ENCODE data around the gene PKD1. TPM values are rescaled to one million over a fixed set of nuclear protein-coding genes. Genes with fewer than 3 reads are reported as not detected.
"Not testable (repeated sequence)": the region's sequence is repeated elsewhere in the genome, so short reads cannot be mapped to it uniquely, and the experiment has no call there.

Gene PKD1
- total and polyA plus RNA-seq, 9 donors = 63.3 to 183 (median 153) TPM

DNA sequence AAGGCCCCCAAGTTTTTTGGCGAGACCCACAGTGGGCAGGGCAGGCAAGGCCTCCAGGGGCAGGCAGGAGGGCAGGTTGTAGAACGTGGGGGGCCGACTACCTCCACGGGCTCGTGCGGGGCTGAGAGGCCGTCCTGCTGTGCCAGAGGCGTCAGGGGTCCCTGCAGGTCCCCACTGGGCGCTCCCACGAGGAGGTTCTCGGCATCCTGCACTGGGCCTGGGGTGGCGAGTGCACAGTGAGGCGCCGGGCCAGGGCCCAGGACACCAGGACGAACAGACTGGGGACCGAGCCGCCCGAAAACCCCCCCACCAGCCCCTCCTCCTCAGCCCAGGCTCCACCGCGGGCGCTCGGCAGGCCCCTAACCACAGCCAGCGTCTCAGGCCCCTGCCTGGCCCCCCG, 19.3 kb downstream of the PKD1 start:
- H3K36me3 ChIP-seq (ENCODE audit: control insufficient read depth, insufficient read depth, low read length) = peaks cover 20% of the 10 kb centered on the region
- H3K4me1 ChIP-seq (ENCODE audit: control insufficient read depth, insufficient read depth, low read length); H3K4me3 ChIP-seq (ENCODE audit: low read length); DNase-seq; H3K9me3 ChIP-seq (replicated peaks; ENCODE audit: control insufficient read depth, low read depth, low read length); H3K27ac ChIP-seq (ENCODE audit: low read length); H3K27me3 ChIP-seq (ENCODE audit: control insufficient read depth, insufficient read depth, low read length): not testable (repeated sequence)
- WGBS (ENCODE audit: insufficient coverage) = 74% methylated on average over 9 of the region's 24 CpGs

DNA sequence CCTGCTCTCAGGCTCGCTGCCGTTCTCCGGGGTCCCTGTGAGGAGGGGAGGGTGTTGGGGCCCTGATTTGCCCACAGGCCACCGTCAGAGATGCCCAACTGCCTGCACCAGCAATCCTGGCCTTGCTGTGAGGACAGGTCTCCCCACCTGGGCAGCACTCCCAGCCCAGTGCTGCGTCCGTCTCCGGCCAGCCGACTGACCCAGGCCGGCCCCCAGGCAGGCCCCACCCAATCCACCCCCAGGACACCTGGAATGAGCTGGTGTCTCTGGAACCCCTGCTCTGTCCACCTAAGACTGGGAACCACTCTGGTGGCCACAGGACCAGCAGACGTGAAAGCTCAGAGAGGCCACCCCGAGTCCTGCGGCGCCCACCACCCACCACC, 20.1 kb downstream of the PKD1 start:
- no peaks in the 10 kb centered on the region for H3K27me3 ChIP-seq (ENCODE audit: control insufficient read depth, insufficient read depth, low read length)
- H3K27ac ChIP-seq (ENCODE audit: low read length) = no peak overlapping the region
- H3K9me3 ChIP-seq (replicated peaks; ENCODE audit: control insufficient read depth, low read depth, low read length) = no peaks in the 10 kb centered on the region
- H3K4me1 ChIP-seq (ENCODE audit: control insufficient read depth, insufficient read depth, low read length) = no peaks in the 10 kb centered on the region
- no peak overlapping the region for H3K4me3 ChIP-seq (ENCODE audit: low read length)
- H3K36me3 ChIP-seq (ENCODE audit: control insufficient read depth, insufficient read depth, low read length) = peaks cover 25% of the 10 kb centered on the region
- DNase-seq = no peak
- WGBS (ENCODE audit: insufficient coverage) = 81% methylated on average over 3 of the region's 13 CpGs

DNA sequence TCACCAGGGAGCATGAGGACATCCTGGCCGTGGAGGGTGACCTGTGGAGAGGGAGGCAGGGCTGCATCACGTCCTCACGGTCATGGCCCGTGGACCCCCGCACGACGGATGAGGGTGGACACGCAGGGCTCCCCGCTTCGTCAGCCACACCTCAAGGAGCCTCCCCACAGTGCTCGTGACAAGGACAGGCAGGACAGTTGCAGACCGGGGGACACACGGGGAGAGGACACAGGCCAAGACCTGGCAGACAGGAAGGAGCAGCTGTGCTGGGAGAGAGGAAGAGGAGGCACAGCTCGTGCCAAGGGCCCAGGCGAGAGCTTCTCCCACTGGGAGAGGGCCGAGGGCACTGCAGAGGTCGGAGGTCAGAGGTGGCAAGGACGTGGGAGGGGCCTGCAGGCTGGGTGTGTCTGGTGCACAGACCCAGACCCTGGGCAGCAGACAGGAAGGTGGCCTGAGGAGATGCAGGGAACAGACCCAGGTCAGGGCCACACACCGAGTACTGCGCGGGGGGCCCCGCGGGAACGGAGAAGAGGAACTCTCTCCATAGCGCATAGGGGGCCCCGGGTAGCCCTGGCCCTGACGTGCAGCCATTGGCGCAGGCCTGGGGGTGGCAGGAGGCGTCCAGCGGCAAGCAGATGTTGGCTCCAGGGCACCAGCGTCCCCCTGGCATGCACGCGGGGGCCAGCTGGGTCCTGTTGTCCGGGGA, 20.7 kb downstream of the PKD1 start:
- not testable (repeated sequence) for H3K9me3 ChIP-seq (replicated peaks; ENCODE audit: control insufficient read depth, low read depth, low read length); H3K27me3 ChIP-seq (ENCODE audit: control insufficient read depth, insufficient read depth, low read length); H3K4me1 ChIP-seq (ENCODE audit: control insufficient read depth, insufficient read depth, low read length); H3K27ac ChIP-seq (ENCODE audit: low read length); H3K4me3 ChIP-seq (ENCODE audit: low read length); DNase-seq
- WGBS (ENCODE audit: insufficient coverage) = 79% methylated on average over 11 of the region's 34 CpGs
- H3K36me3 ChIP-seq (ENCODE audit: control insufficient read depth, insufficient read depth, low read length) = peaks cover 26% of the 10 kb centered on the region

GRCh38 chr16:2114225-2114624, 21.5 kb downstream of the PKD1 start:
- not testable (repeated sequence) for H3K4me1 ChIP-seq (ENCODE audit: control insufficient read depth, insufficient read depth, low read length); H3K27me3 ChIP-seq (ENCODE audit: control insufficient read depth, insufficient read depth, low read length); H3K4me3 ChIP-seq (ENCODE audit: low read length); H3K9me3 ChIP-seq (replicated peaks; ENCODE audit: control insufficient read depth, low read depth, low read length); DNase-seq; H3K27ac ChIP-seq (ENCODE audit: low read length)
- 93% methylated on average over 26 of the region's 26 CpGs for WGBS (ENCODE audit: insufficient coverage)
- peaks cover 28% of the 10 kb centered on the region for H3K36me3 ChIP-seq (ENCODE audit: control insufficient read depth, insufficient read depth, low read length)

DNA sequence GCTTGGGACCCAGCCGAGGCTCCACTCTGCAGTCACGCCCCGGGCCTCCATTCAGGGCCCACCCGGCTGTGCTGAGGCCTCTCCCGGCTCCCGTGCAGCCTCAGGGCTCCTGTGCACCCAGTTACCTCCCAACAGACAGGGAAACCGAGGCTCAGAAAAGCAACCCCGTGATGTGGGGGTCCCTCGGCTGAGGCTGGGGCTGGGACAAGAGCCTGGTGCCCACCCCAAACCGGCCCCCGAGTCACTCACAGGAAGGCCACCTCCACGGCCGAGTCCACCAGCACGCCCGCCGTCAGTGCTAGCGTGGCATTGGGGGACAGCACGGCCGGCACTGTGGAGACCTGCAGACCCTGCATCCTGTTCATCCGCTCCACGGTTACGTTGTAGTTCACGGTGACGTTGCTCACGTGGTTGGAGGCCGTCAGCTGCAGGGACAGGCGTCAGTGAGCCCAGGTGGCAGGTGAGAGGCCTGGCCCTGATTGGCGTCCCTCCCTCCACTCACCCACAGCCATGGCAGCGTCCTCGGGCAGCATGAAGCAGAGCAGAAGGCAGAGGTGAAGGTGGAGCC, 23.1 kb downstream of the PKD1 start:
- H3K36me3 ChIP-seq (ENCODE audit: control insufficient read depth, insufficient read depth, low read length) = peaks cover 34% of the 10 kb centered on the region
- not testable (repeated sequence) for H3K9me3 ChIP-seq (replicated peaks; ENCODE audit: control insufficient read depth, low read depth, low read length); H3K4me1 ChIP-seq (ENCODE audit: control insufficient read depth, insufficient read depth, low read length); H3K27me3 ChIP-seq (ENCODE audit: control insufficient read depth, insufficient read depth, low read length); H3K27ac ChIP-seq (ENCODE audit: low read length); H3K4me3 ChIP-seq (ENCODE audit: low read length); DNase-seq
- WGBS (ENCODE audit: insufficient coverage) = 82% methylated on average over 22 of the region's 30 CpGs

DNA sequence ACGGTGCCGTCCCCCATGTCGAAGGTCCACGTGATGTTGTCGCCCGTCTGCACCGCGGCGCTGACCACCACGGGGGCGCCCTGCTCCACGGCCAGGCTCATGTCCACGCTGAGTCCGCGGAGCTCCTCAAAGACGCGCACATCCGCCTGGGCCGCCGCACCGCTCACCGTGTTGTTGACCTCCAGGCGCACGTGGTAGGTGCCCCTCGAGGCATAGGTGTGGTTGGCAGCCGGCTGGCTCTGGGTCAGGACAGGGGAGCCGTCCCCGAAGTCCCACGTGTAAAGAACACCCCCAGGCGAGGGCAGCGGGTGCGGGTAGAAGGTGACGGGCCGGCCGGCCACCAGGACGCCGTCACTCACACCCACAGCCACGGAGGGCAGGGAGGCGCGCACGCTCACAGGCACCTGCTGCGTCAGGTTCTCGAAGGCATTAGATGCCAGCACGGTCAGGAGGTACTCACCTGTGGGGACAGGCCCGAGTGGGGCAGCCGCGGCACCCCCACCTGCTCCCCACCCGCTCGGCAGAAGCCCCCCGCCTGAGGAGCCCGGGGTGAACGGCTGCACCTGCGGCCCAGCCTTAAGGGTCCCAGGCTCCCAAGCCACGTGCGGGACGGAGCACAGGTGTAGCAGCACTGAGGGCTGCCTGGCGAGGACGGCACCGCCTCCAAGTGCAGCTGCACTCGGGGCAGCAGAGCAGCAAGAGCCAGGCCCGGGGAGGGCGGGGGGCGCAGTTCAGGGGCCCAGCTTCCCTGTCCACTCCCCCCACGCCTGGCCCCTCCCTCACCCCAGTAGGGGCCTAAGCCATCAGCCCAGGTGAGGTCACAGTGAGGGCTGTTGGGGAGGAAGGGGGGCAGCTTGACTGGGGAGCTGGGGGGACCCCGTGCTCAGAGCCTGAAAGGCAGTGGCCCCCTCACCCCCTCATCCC, 24.0 kb downstream of the PKD1 start:
- not testable (repeated sequence) for H3K4me3 ChIP-seq (ENCODE audit: low read length); DNase-seq; H3K27ac ChIP-seq (ENCODE audit: low read length); H3K9me3 ChIP-seq (replicated peaks; ENCODE audit: control insufficient read depth, low read depth, low read length); H3K4me1 ChIP-seq (ENCODE audit: control insufficient read depth, insufficient read depth, low read length); H3K27me3 ChIP-seq (ENCODE audit: control insufficient read depth, insufficient read depth, low read length)
- H3K36me3 ChIP-seq (ENCODE audit: control insufficient read depth, insufficient read depth, low read length) = peaks cover 38% of the 10 kb centered on the region
- 88% methylated on average over 38 of the region's 65 CpGs for WGBS (ENCODE audit: insufficient coverage)

- not testable (repeated sequence) for H3K4me1 ChIP-seq (ENCODE audit: control insufficient read depth, insufficient read depth, low read length); DNase-seq; H3K9me3 ChIP-seq (replicated peaks; ENCODE audit: control insufficient read depth, low read depth, low read length); H3K4me3 ChIP-seq (ENCODE audit: low read length); H3K27ac ChIP-seq (ENCODE audit: low read length); H3K27me3 ChIP-seq (ENCODE audit: control insufficient read depth, insufficient read depth, low read length)
- peaks cover 38% of the 10 kb centered on the region for H3K36me3 ChIP-seq (ENCODE audit: control insufficient read depth, insufficient read depth, low read length)
- 93% methylated on average over 36 of the region's 36 CpGs for WGBS (ENCODE audit: insufficient coverage)
Measured at GRCh38 chr16:2111009-2111353, 24.7 kb downstream of the PKD1 start.

DNA sequence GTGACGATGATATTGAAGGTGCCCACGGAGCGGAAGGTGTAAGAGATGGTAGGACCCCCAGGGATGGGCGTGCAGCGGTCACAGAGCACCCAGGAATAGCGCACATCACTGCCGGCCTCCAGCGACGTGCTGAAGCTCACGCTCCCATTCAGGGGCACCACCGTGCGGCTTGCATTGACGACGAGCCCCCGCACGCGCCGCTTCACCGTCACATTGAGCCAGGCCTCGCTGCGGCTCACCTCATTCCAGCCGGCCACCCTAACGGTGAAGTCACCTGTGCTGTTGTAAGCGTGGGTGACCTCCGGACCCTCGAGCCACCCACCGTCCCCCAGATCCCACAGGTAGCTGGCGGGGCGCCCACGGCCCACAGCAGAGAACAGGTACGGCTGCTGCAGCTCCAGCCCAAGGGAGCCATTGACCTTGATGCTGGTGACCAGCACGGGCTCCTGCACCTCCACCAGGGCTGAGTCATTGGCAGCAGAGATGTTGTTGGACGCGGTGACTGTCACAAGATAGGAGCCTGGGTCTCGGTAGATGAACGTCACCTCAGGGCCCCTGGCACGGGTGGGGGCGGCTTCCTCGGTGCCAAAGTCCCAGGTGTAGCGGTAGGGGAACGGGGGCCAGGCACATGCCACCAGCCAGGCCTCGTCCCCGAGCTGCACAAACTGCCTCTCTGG, 25.2 kb downstream of the PKD1 start:
- H3K9me3 ChIP-seq (replicated peaks; ENCODE audit: control insufficient read depth, low read depth, low read length); H3K4me1 ChIP-seq (ENCODE audit: control insufficient read depth, insufficient read depth, low read length); DNase-seq; H3K4me3 ChIP-seq (ENCODE audit: low read length); H3K27me3 ChIP-seq (ENCODE audit: control insufficient read depth, insufficient read depth, low read length); H3K27ac ChIP-seq (ENCODE audit: low read length): not testable (repeated sequence)
- WGBS (ENCODE audit: insufficient coverage) = 94% methylated on average over 35 of the region's 43 CpGs
- peaks cover 42% of the 10 kb centered on the region for H3K36me3 ChIP-seq (ENCODE audit: control insufficient read depth, insufficient read depth, low read length)

- DNase-seq; H3K27ac ChIP-seq (ENCODE audit: low read length); H3K9me3 ChIP-seq (replicated peaks; ENCODE audit: control insufficient read depth, low read depth, low read length); H3K27me3 ChIP-seq (ENCODE audit: control insufficient read depth, insufficient read depth, low read length); H3K4me1 ChIP-seq (ENCODE audit: control insufficient read depth, insufficient read depth, low read length); H3K4me3 ChIP-seq (ENCODE audit: low read length): not testable (repeated sequence)
- WGBS (ENCODE audit: insufficient coverage) = 98% methylated on average over 8 of the region's 23 CpGs
- H3K36me3 ChIP-seq (ENCODE audit: control insufficient read depth, insufficient read depth, low read length) = peaks cover 41% of the 10 kb centered on the region
Measured at GRCh38 chr16:2109872-2110271, 25.8 kb downstream of the PKD1 start.

- not testable (repeated sequence) for H3K9me3 ChIP-seq (replicated peaks; ENCODE audit: control insufficient read depth, low read depth, low read length); H3K4me3 ChIP-seq (ENCODE audit: low read length); H3K27ac ChIP-seq (ENCODE audit: low read length); DNase-seq; H3K27me3 ChIP-seq (ENCODE audit: control insufficient read depth, insufficient read depth, low read length); H3K4me1 ChIP-seq (ENCODE audit: control insufficient read depth, insufficient read depth, low read length)
- peaks cover 37% of the 10 kb centered on the region for H3K36me3 ChIP-seq (ENCODE audit: control insufficient read depth, insufficient read depth, low read length)
- WGBS (ENCODE audit: insufficient coverage) = 94% methylated on average over 23 of the region's 25 CpGs
Measured at GRCh38 chr16:2109271-2109580, 26.5 kb downstream of the PKD1 start.
